WTC11 (cell line): Measurements from ENCODE around the gene KCNQ2.

Experiments
- CREB1 ChIP-seq: sonication (generic); formaldehyde crosslinking; IDR thresholded peaks from 2 replicates; pipeline ENCODE4 v1.8.0; 2023; ENCODE audit warnings: mild to moderate bottlenecking, missing genetic modification reagents
- PRRX2 ChIP-seq: fragments of 250-450 bp; sonication (Bioruptor Pico); IDR thresholded peaks from 2 replicates; pipeline ENCODE4 v1.8.0; 2021; ENCODE audit warnings: mild to moderate bottlenecking
- TF ChIP-seq, protein P1 (sequence below): sonication (generic); formaldehyde crosslinking; IDR thresholded peaks from 2 replicates; pipeline ENCODE4 v1.8.1; 2023; ENCODE audit warnings: mild to moderate bottlenecking, missing genetic modification reagents
- TF ChIP-seq, protein P2 (sequence below): sonication (generic); formaldehyde crosslinking; IDR thresholded peaks from 2 replicates; pipeline ENCODE4 v1.8.1; 2022; ENCODE audit warnings: low read depth, missing genetic modification reagents, borderline replicate concordance
- TF ChIP-seq, protein P3 (sequence below): fragments of 250-450 bp; sonication (Bioruptor Pico); IDR thresholded peaks from 2 replicates; pipeline ENCODE4 v1.8.0; 2021; ENCODE audit warnings: mild to moderate bottlenecking
- TF ChIP-seq, protein P4 (sequence below): fragments of 200-600 bp; IDR thresholded peaks from 2 replicates; pipeline ENCODE4 v1.8.0; 2022; ENCODE audit warnings: antibody characterized with exemption
- TF ChIP-seq, protein P5 (sequence below): sonication (generic); formaldehyde crosslinking; IDR thresholded peaks from 2 replicates; pipeline ENCODE4 v1.8.0; 2022; ENCODE audit warnings: mild to moderate bottlenecking, missing genetic modification reagents
- TF ChIP-seq, protein P6 (sequence below): sonication (generic); formaldehyde crosslinking; IDR thresholded peaks from 2 replicates; pipeline ENCODE4 v1.8.1; 2022; ENCODE audit warnings: missing genetic modification reagents, borderline replicate concordance
- TF ChIP-seq, protein P7 (sequence below): sonication (generic); formaldehyde crosslinking; IDR thresholded peaks from 2 replicates; pipeline ENCODE4 v1.8.0; 2022; ENCODE audit warnings: mild to moderate bottlenecking, missing genetic modification reagents
- TF ChIP-seq, protein P8 (sequence below): sonication (generic); formaldehyde crosslinking; IDR thresholded peaks from 2 replicates; pipeline ENCODE4 v1.8.1; 2023; ENCODE audit warnings: mild to moderate bottlenecking, missing genetic modification reagents
- TF ChIP-seq, protein P9 (sequence below): sonication (generic); formaldehyde crosslinking; conservative IDR thresholded peaks from 2 replicates; pipeline ENCODE4 v1.8.1; 2022; ENCODE audit warnings: mild to moderate bottlenecking, missing genetic modification reagents

DNA sequence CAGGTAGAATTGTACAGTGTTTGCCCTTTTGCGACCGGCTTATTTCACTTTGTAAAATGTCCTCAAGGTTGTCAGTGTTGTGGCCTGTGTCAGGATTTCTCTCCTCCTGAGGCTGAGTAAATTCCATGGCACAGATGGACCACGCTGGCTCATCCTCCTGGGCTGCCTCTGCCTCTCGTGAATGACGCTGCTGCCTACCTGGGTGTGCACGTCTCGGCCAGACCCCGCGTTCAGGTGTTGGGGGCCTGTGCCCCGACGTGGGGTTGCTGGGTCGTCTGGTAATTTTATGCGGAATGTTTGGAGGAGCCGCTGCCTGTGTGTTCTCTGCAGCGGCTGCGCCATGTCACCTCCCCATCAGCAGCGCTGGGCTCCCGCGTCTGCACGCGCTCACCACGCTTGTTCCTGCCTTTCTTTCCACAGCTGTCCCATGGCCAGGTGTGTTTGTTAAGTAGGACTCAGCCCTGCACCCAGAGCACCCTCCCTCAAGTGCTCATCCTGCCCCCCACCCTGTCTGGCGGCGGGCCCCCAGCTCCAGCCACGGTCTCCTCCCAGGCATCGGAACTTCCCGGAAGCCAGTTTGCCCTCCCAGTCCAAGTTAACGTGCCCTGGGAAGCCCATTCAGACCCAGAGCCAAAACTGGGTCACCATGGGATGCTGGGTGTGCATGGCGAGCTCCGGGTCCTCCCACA lies 75.2 kb downstream of the KCNQ2 start:
- TF ChIP-seq, protein P1, sequence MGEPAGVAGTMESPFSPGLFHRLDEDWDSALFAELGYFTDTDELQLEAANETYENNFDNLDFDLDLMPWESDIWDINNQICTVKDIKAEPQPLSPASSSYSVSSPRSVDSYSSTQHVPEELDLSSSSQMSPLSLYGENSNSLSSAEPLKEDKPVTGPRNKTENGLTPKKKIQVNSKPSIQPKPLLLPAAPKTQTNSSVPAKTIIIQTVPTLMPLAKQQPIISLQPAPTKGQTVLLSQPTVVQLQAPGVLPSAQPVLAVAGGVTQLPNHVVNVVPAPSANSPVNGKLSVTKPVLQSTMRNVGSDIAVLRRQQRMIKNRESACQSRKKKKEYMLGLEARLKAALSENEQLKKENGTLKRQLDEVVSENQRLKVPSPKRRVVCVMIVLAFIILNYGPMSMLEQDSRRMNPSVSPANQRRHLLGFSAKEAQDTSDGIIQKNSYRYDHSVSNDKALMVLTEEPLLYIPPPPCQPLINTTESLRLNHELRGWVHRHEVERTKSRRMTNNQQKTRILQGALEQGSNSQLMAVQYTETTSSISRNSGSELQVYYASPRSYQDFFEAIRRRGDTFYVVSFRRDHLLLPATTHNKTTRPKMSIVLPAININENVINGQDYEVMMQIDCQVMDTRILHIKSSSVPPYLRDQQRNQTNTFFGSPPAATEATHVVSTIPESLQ: no peak
- TF ChIP-seq, protein P2, sequence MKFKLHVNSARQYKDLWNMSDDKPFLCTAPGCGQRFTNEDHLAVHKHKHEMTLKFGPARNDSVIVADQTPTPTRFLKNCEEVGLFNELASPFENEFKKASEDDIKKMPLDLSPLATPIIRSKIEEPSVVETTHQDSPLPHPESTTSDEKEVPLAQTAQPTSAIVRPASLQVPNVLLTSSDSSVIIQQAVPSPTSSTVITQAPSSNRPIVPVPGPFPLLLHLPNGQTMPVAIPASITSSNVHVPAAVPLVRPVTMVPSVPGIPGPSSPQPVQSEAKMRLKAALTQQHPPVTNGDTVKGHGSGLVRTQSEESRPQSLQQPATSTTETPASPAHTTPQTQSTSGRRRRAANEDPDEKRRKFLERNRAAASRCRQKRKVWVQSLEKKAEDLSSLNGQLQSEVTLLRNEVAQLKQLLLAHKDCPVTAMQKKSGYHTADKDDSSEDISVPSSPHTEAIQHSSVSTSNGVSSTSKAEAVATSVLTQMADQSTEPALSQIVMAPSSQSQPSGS (CRISPR knock-in tag): no peak
- TF ChIP-seq, protein P3, sequence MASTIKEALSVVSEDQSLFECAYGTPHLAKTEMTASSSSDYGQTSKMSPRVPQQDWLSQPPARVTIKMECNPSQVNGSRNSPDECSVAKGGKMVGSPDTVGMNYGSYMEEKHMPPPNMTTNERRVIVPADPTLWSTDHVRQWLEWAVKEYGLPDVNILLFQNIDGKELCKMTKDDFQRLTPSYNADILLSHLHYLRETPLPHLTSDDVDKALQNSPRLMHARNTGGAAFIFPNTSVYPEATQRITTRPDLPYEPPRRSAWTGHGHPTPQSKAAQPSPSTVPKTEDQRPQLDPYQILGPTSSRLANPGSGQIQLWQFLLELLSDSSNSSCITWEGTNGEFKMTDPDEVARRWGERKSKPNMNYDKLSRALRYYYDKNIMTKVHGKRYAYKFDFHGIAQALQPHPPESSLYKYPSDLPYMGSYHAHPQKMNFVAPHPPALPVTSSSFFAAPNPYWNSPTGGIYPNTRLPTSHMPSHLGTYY (CRISPR knock-in tag): no peak
- TF ChIP-seq, protein P4, sequence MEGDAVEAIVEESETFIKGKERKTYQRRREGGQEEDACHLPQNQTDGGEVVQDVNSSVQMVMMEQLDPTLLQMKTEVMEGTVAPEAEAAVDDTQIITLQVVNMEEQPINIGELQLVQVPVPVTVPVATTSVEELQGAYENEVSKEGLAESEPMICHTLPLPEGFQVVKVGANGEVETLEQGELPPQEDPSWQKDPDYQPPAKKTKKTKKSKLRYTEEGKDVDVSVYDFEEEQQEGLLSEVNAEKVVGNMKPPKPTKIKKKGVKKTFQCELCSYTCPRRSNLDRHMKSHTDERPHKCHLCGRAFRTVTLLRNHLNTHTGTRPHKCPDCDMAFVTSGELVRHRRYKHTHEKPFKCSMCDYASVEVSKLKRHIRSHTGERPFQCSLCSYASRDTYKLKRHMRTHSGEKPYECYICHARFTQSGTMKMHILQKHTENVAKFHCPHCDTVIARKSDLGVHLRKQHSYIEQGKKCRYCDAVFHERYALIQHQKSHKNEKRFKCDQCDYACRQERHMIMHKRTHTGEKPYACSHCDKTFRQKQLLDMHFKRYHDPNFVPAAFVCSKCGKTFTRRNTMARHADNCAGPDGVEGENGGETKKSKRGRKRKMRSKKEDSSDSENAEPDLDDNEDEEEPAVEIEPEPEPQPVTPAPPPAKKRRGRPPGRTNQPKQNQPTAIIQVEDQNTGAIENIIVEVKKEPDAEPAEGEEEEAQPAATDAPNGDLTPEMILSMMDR: no peak
- TF ChIP-seq CREB1 (CRISPR knock-in tag) (no peak), PRRX2 (CRISPR knock-in tag) (no peak)
- TF ChIP-seq, protein P5, sequence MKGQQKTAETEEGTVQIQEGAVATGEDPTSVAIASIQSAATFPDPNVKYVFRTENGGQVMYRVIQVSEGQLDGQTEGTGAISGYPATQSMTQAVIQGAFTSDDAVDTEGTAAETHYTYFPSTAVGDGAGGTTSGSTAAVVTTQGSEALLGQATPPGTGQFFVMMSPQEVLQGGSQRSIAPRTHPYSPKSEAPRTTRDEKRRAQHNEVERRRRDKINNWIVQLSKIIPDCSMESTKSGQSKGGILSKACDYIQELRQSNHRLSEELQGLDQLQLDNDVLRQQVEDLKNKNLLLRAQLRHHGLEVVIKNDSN (CRISPR knock-in tag): no peak
- TF ChIP-seq, protein P6, sequence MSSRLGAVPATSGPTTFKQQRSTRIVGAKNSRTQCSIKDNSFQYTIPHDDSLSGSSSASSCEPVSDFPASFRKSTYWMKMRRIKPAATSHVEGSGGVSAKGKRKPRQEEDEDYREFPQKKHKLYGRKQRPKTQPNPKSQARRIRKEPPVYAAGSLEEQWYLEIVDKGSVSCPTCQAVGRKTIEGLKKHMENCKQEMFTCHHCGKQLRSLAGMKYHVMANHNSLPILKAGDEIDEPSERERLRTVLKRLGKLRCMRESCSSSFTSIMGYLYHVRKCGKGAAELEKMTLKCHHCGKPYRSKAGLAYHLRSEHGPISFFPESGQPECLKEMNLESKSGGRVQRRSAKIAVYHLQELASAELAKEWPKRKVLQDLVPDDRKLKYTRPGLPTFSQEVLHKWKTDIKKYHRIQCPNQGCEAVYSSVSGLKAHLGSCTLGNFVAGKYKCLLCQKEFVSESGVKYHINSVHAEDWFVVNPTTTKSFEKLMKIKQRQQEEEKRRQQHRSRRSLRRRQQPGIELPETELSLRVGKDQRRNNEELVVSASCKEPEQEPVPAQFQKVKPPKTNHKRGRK (CRISPR knock-in tag): no peak
- TF ChIP-seq, protein P7, sequence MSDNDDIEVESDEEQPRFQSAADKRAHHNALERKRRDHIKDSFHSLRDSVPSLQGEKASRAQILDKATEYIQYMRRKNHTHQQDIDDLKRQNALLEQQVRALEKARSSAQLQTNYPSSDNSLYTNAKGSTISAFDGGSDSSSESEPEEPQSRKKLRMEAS (CRISPR knock-in tag): no peak
- TF ChIP-seq, protein P8, sequence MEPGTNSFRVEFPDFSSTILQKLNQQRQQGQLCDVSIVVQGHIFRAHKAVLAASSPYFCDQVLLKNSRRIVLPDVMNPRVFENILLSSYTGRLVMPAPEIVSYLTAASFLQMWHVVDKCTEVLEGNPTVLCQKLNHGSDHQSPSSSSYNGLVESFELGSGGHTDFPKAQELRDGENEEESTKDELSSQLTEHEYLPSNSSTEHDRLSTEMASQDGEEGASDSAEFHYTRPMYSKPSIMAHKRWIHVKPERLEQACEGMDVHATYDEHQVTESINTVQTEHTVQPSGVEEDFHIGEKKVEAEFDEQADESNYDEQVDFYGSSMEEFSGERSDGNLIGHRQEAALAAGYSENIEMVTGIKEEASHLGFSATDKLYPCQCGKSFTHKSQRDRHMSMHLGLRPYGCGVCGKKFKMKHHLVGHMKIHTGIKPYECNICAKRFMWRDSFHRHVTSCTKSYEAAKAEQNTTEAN (CRISPR knock-in tag): no peak
- TF ChIP-seq, protein P9, sequence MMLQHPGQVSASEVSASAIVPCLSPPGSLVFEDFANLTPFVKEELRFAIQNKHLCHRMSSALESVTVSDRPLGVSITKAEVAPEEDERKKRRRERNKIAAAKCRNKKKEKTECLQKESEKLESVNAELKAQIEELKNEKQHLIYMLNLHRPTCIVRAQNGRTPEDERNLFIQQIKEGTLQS (CRISPR knock-in tag): no peak
